NB4 (cell line): ENCODE results near the gene TFEB.

Experiments
- CTCF ChIP-seq: IDR thresholded peaks from one replicate; pipeline ENCODE4 v1.5.1; 2012; ENCODE audit warnings: low read depth, low read length
- POLR2A ChIP-seq: IDR thresholded peaks from 2 replicates; pipeline ENCODE4 v1.6.1; 2011; ENCODE audit warnings: mild to moderate bottlenecking; ENCODE audit not compliant: insufficient read length; ENCODE audit errors: extremely low read depth
- TF ChIP-seq, protein P1 (sequence below): IDR thresholded peaks from 2 replicates; pipeline ENCODE4 v1.6.1; 2011; ENCODE audit warnings: low read depth, low read length

GRCh38 chr6:41647061-41647511 lies 88.3 kb downstream of the TFEB start:
- TF ChIP-seq CTCF (no peak), POLR2A (no peak)
- TF ChIP-seq, protein P1, sequence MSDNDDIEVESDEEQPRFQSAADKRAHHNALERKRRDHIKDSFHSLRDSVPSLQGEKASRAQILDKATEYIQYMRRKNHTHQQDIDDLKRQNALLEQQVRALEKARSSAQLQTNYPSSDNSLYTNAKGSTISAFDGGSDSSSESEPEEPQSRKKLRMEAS, result no peak
